Activated CD8-positive, alpha-beta memory T cell treated with anti-CD3 and anti-CD28 coated beads, Interleukin-2, amount 10 ng/mL, durations not matched to agents 7 days and 5 days (primary cell): ENCODE data around the gene ZBTB46. TPM values are rescaled to one million over a fixed set of nuclear protein-coding genes. Genes with fewer than 3 reads are reported as not detected.
A peak's percentile ranks its signal among the peaks of the same experiment; 100 is the strongest.

ENCODE experiments used
- ATAC-seq: fragments of 150-1000 bp; cut with Tn5 transposase; one replicate; pipeline ENCODE4 v1.10.0; 2021; ENCODE audit warnings: moderate library complexity
- CTCF ChIA-PET: fragments of 350-600 bp; sonication (Branson Sonifier 250); formaldehyde crosslinking; loops from one replicate; lab custom pipeline; 2021; ENCODE audit warnings: antibody characterized with exemption; lab: Charles Lee
- DNase-seq: peaks from one replicate; pipeline ENCODE4 v3.0.0-alpha.2; 2020
- H3K27ac Mint-ChIP-seq: one replicate; pipeline ENCODE4 v1.8.0; 2021; ENCODE audit warnings: mild to moderate bottlenecking, mixed read lengths
- H3K27me3 Mint-ChIP-seq: one replicate; pipeline ENCODE4 v1.8.0; 2021; ENCODE audit warnings: mixed read lengths
- H3K36me3 Mint-ChIP-seq: one replicate; pipeline ENCODE4 v1.8.0; 2021; ENCODE audit warnings: mild to moderate bottlenecking, mixed read lengths
- H3K4me1 Mint-ChIP-seq: one replicate; pipeline ENCODE4 v1.8.0; 2021; ENCODE audit warnings: mixed read lengths
- H3K4me3 Mint-ChIP-seq: one replicate; pipeline ENCODE4 v1.8.0; 2021; ENCODE audit warnings: mild to moderate bottlenecking, moderate library complexity, mixed read lengths
- H3K9me3 Mint-ChIP-seq: one replicate; pipeline ENCODE4 v1.8.0; 2022; ENCODE audit warnings: low read depth, mixed read lengths
- total RNA-seq, 2 experiments: library from RNA; stranded (reverse); gene quantifications; one replicate each; pipeline ENCODE4 v1.2.3, GENCODE V29; 2021

Gene ZBTB46
- total RNA-seq, 2 experiments from 2014 or later: 0.15 to 0.84 TPM

DNA sequence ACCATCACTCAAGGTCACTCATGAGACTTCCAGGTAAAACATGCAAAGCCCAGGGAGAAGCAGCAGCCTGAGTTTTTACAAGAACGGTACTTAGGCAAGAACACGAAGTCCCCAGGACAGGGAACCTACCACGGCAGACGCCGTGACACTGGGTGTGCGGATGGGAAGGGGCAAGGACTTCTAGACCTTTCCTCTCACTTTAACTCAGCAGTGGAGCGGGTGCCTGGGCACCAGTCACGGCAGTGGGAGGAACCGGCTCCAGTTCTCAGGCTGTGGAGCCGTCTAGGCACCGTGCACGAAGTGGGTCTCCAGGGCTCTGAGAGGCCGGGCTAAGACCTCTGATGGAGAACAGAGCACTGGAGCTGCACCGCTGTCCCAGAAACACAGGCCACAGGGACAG, 2.5 kb downstream of the ZBTB46 start:
- ATAC-seq (no peak), DNase-seq (no peak)
- Mint-ChIP-seq H3K27me3 (peaks cover 56% of the 10 kb centered on the region), H3K4me3 (no peak overlapping the region), H3K36me3 (no peaks in the 10 kb centered on the region), H3K4me1 (peaks cover 9% of the 10 kb centered on the region), H3K9me3 (no peaks in the 10 kb centered on the region), H3K27ac (no peak overlapping the region)
- CTCF ChIA-PET: no interaction called here

DNA sequence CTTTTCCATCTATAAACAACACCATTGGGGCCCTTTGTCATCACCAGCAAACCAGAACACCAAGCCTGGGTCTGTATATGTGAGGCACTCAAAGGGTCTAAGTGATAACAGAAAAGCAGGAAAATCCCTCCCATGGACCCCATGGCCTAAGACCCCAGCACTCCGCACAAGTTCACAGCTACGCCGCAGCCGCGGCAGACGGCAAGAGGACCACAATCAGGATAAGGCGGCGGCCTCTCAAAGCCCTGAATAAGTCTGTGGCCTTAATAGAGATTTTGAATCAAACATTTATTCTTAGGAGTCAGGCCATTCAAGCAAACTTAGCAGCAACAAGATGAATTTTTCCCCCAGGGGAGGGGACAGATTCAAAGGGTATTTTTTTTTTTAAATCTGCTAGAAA, 2.9 kb downstream of the ZBTB46 start:
- Mint-ChIP-seq H3K4me3 (no peak overlapping the region), H3K4me1 (peaks cover 9% of the 10 kb centered on the region), H3K27ac (no peak overlapping the region), H3K36me3 (no peaks in the 10 kb centered on the region), H3K9me3 (no peaks in the 10 kb centered on the region), H3K27me3 (peaks cover 54% of the 10 kb centered on the region)
- ATAC-seq: no peak
- CTCF ChIA-PET: interaction anchor here (0.6 kb wide), 1 partner anchor 251 kb away, joined by 3 read pairs; no protein-coding TSS in a partner anchor
- no peak for DNase-seq

- DNase-seq: no peak
- no peak overlapping the region for H3K4me3 Mint-ChIP-seq
- peaks cover 9% of the 10 kb centered on the region for H3K4me1 Mint-ChIP-seq
- ATAC-seq: no peak
- no peaks in the 10 kb centered on the region for H3K9me3 Mint-ChIP-seq
- CTCF ChIA-PET: interaction anchor here (0.7 kb wide), 1 partner anchor 39 kb away, joined by 3 read pairs; no protein-coding TSS in a partner anchor
- no peaks in the 10 kb centered on the region for H3K36me3 Mint-ChIP-seq
- H3K27me3 Mint-ChIP-seq: peaks cover 55% of the 10 kb centered on the region
- no peak overlapping the region for H3K27ac Mint-ChIP-seq
Measured at GRCh38 chr20:63826753-63827152, 4.3 kb downstream of the ZBTB46 start.

GRCh38 chr20:63825331-63826118, 5.5 kb downstream of the ZBTB46 start:
- DNase-seq (no peak), ATAC-seq (no peak)
- Mint-ChIP-seq H3K4me1 (peaks cover 9% of the 10 kb centered on the region), H3K4me3 (no peak overlapping the region), H3K27me3 (peaks cover 56% of the 10 kb centered on the region), H3K36me3 (no peaks in the 10 kb centered on the region), H3K27ac (no peak overlapping the region), H3K9me3 (no peaks in the 10 kb centered on the region)
- CTCF ChIA-PET: no interaction called here

GRCh38 chr20:63823691-63824311, 7.3 kb downstream of the ZBTB46 start:
- no peaks in the 10 kb centered on the region for H3K9me3 Mint-ChIP-seq
- ATAC-seq: no peak
- H3K4me3 Mint-ChIP-seq: no peak overlapping the region
- peaks cover 47% of the 10 kb centered on the region for H3K27me3 Mint-ChIP-seq
- H3K36me3 Mint-ChIP-seq: no peaks in the 10 kb centered on the region
- H3K4me1 Mint-ChIP-seq: no peaks in the 10 kb centered on the region
- no peak for DNase-seq
- H3K27ac Mint-ChIP-seq: no peak overlapping the region
- CTCF ChIA-PET: no interaction called here

DNA sequence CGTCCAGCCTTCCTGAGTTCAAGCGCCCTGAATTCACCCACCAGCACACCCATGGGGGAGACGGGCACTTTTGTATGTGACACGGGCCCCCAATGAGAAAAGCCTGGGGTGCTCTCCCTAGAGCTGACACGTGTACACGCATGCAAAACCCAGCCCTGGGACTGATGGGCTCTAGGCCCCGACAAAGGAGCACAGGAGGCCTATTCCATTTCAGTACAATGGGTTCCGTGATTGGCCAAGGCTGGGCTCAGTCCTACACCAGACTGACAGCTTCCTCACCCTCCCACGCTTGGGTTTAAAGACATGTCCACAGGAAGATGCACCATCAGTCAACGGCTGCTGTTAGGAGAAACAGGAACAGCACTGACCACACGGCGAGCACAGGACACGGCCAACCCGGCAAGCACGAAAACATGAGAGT, 8.8 kb downstream of the ZBTB46 start:
- no peaks in the 10 kb centered on the region for H3K36me3 Mint-ChIP-seq
- DNase-seq: no peak
- CTCF ChIA-PET: no interaction called here
- ATAC-seq: no peak
- H3K4me3 Mint-ChIP-seq: no peak overlapping the region
- peaks cover 36% of the 10 kb centered on the region for H3K27me3 Mint-ChIP-seq
- no peak overlapping the region for H3K27ac Mint-ChIP-seq
- no peaks in the 10 kb centered on the region for H3K4me1 Mint-ChIP-seq
- no peaks in the 10 kb centered on the region for H3K9me3 Mint-ChIP-seq

DNA sequence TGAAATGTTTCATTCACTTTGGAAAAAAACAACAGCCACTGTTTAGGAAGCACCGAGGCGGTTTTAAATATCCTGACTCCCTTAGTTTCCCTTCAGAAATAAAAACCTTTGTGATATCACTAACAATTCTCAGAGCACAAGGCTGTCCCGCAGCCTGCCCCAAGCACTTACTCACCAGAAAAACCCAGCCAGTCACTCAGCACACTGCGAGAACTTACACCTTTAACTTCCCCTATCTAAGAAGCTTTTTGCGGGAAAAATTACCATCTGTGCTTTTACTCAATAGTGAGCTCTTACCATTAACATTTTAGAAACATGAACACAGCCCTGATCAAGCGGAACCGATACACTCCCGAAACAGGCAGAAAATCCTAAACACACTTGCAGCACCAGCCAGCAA, 9.3 kb downstream of the ZBTB46 start:
- peaks cover 32% of the 10 kb centered on the region for H3K27me3 Mint-ChIP-seq
- no peaks in the 10 kb centered on the region for H3K9me3 Mint-ChIP-seq
- no peaks in the 10 kb centered on the region for H3K4me1 Mint-ChIP-seq
- H3K27ac Mint-ChIP-seq: no peak overlapping the region
- DNase-seq (no peak), ATAC-seq (no peak)
- no peak overlapping the region for H3K4me3 Mint-ChIP-seq
- H3K36me3 Mint-ChIP-seq: no peaks in the 10 kb centered on the region
- CTCF ChIA-PET: interaction anchor here (0.7 kb wide), 1 partner anchor 104 kb away, joined by 3 read pairs; no protein-coding TSS in a partner anchor

- ATAC-seq: no peak
- Mint-ChIP-seq H3K9me3 (no peaks in the 10 kb centered on the region), H3K27me3 (peaks cover 17% of the 10 kb centered on the region), H3K4me1 (no peaks in the 10 kb centered on the region), H3K4me3 (peak overlapping the region; percentile 32), H3K27ac (no peak overlapping the region), H3K36me3 (no peaks in the 10 kb centered on the region)
- no peak for DNase-seq
- CTCF ChIA-PET: no interaction called here
Measured at GRCh38 chr20:63819224-63819921, 11.7 kb downstream of the ZBTB46 start.

GRCh38 chr20:63815615-63816253, 15.3 kb downstream of the ZBTB46 start:
- Mint-ChIP-seq H3K27ac (no peak overlapping the region), H3K4me1 (no peaks in the 10 kb centered on the region), H3K36me3 (no peaks in the 10 kb centered on the region), H3K27me3 (peaks cover 7% of the 10 kb centered on the region), H3K9me3 (no peaks in the 10 kb centered on the region), H3K4me3 (no peak overlapping the region)
- no peak for ATAC-seq
- no peak for DNase-seq
- CTCF ChIA-PET: no interaction called here

DNA sequence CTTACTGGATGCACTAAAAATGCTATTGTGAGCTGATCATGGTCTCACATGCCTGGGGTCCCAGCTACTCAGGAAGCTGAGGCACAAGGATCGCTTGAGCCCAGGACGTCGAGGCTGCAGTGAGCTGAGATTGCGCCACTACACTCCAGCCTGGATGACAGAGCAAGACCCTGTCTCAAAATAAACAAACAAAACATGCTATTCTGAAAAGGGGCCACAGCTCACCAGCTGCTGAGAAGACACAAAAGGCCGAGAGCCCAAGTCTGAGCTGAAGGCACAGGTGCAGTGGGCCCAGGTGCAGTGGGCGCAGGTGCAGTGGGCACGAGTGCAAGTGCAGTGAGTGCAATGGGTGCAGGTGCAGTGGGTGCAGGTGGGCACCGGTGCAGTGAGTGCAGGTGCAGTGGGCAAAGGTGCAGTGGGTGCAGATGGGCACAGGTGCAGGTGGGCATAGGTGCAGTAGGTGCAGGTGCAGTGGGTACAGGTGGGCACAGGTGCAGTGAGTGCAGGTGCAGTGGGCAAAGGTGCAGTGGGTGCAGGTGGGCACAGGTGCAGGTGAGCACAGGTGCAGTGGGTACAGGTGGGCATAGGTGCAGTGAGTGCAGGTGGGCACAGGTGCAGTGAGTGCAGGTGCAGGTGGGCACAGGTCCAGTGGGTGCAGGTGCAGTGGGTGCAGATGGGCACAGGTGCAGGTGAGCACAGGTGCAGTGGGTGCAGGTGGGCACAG, 16.0 kb downstream of the ZBTB46 start:
- peaks cover 7% of the 10 kb centered on the region for H3K27me3 Mint-ChIP-seq
- CTCF ChIA-PET: no interaction called here
- no peak overlapping the region for H3K4me3 Mint-ChIP-seq
- H3K36me3 Mint-ChIP-seq: no peaks in the 10 kb centered on the region
- H3K27ac Mint-ChIP-seq: no peak overlapping the region
- ATAC-seq (no peak), DNase-seq (no peak)
- no peaks in the 10 kb centered on the region for H3K9me3 Mint-ChIP-seq
- no peaks in the 10 kb centered on the region for H3K4me1 Mint-ChIP-seq

DNA sequence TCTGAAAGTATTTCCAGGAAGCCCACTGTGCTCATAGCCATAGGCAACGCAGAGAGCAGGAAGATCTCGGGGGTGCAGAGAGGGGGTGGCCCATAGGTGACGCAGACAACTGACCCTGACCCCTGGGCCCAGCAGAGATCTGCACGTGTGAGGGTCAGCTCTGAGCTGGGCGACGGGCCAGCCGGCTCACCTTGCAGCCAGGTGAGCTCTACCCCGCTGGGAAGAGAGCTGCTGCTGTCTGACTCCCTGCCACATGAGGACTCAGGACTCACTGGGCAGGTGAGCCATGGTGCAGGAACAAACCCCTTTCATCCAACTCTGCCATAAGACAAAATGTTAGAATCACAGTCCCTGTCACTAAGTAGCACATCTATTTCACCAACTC, 19.6 kb downstream of the ZBTB46 start:
- no peak overlapping the region for H3K27ac Mint-ChIP-seq
- H3K27me3 Mint-ChIP-seq: peaks cover 3% of the 10 kb centered on the region
- no peak for ATAC-seq
- no peak for DNase-seq
- H3K9me3 Mint-ChIP-seq: no peaks in the 10 kb centered on the region
- no peaks in the 10 kb centered on the region for H3K4me1 Mint-ChIP-seq
- H3K36me3 Mint-ChIP-seq: no peaks in the 10 kb centered on the region
- CTCF ChIA-PET: no interaction called here
- H3K4me3 Mint-ChIP-seq: no peak overlapping the region

- H3K27ac Mint-ChIP-seq: no peak overlapping the region
- CTCF ChIA-PET: no interaction called here
- no peaks in the 10 kb centered on the region for H3K9me3 Mint-ChIP-seq
- no peaks in the 10 kb centered on the region for H3K4me1 Mint-ChIP-seq
- no peaks in the 10 kb centered on the region for H3K36me3 Mint-ChIP-seq
- peaks cover 3% of the 10 kb centered on the region for H3K27me3 Mint-ChIP-seq
- no peak for ATAC-seq
- DNase-seq: no peak
- H3K4me3 Mint-ChIP-seq: no peak overlapping the region
Measured at GRCh38 chr20:63810730-63811490, 20.2 kb downstream of the ZBTB46 start.
